Left renal cortex interstitium (tissue), 4 donors: ENCODE measurements around the gene KRT37. TPM values are rescaled to one million over a fixed set of nuclear protein-coding genes. Genes with fewer than 3 reads are reported as not detected.

Source experiments
- DNase-seq, 4 donors: peaks; one replicate each; pipeline ENCODE4 v3.0.0-alpha.2; 2013; ENCODE audit warnings: low read depth in 4 of 4, low spot score in 2 of 4, missing footprints in 1 of 4
- polyA plus RNA-seq, 4 donors: library from polyadenylated mRNA; unstranded; fragments of 120-200 nt; gene quantifications; one replicate each; pipeline ENCODE4 v1.2.1, GENCODE V29; 2013; ENCODE audit not compliant: insufficient read length in 4 of 4

KRT37 gene
- polyA plus RNA-seq = not detected

DNA sequence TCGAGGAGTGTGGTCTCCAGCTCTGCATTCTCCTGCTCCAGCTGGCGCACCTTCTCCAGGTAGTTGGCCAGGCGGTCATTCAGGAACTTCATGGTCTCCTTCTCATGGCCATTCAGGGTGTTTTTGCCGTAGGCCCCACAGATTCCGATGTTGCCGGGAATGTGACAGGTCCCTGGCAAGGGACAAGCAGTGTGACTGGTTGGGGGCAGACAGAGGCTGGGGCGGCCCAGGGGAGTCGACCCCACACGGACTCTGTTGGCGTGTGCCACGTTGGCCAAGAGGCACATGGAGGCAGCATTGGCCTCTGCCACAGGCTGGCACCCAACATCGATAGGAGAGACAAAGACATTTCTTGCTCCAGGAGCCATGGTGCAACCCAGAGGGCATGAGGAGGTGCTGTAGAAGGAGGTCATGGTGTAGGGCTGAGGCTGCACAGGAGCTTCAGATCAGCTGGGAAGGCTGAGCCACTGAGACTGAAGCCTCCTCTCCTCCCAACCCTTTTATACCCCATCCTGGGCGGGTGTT is at the start of gene KRT37:
Gene KRT37, minus strand, starts transcription at position 475 of the 525 bp plus-strand sequence. Its CDS starts 62 bp downstream, at position 413.
- DNase-seq = no peak

DNA sequence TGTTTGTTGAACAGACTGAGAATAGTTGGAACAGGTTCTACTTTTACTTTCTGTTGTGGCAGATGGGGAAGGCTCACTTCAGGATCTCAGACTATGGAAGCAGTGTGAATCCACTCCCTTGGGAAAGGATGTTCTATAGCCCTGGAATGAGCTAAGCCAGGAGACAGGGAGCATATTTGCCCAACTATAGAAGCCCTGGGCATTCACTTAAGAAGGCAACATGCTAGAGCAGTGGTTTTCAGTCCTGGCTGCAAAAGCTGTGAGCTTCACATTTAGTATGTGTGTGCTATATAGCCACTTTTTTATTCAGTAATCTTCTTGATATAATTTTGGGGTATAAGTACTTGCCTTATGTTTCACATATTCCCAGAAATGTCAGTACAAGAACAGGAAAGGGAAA is 44.0 kb upstream of the KRT37 start:
- no peak for DNase-seq

DNA sequence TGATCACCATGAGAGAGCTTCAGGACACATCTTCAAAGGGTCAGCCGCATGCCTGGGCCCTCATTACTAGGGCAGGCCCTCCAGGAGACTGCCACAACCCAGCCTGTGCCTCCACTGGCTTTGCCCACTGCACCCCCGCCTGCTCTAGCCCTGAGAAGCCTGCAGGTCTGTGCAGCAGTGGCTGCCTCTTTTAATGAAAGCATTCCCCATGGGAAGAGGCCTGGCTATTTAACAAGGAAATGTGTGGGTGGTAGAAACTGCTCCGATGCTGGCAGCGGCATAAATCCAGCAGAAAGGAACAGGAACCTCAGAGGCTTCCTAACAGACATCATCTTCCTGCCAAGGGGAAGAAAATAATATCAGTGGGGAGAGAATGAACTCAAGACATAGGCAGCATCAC is 43.2 kb upstream of the KRT37 start:
- no peak for DNase-seq

DNA sequence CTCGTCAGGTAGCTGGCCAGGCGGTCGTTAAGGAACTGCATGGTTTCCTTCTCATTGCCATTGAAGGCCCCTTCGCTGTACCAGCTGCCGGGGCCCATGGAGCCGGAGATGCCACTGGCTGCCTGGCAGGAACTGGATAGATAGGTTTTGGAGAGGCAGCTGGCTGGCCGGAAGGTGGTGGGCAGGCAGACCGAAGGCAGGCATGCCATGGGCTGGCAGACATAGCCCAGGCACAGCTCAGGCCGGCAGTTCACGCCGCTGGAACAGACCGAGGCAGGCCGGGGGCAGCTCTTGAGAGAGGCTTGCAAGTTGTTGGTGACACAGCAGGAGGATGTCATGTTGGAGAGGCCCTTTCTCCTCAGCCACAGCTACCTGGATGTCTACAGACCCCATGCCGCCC is 42.6 kb upstream of the KRT37 start, which contains the start of gene KRT32:
Gene KRT32, minus strand, starts transcription at position 399 of the 400 bp plus-strand sequence. Its CDS starts 61 bp downstream, at position 338.
- DNase-seq = no peak

DNA sequence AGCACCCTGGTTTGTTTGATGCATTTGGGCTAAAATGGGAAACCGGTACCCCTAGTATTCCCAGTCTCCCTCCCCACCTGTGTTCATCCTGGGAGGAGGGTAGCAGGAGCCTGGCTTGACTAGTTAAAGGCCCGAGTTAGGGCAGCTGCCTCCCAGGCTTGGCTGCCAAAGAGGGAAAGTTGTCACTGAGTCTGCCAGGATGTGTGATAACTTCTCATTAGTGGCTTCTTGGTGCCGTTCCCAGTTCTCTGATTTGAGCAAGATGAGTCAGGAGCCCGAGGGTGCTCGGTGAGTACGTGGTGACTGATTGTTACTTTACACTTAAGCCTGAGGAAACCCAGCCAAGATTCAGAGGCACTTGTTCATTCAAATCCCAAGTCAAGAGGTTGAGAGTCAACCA is 40.3 kb upstream of the KRT37 start:
- no peak for DNase-seq

DNA sequence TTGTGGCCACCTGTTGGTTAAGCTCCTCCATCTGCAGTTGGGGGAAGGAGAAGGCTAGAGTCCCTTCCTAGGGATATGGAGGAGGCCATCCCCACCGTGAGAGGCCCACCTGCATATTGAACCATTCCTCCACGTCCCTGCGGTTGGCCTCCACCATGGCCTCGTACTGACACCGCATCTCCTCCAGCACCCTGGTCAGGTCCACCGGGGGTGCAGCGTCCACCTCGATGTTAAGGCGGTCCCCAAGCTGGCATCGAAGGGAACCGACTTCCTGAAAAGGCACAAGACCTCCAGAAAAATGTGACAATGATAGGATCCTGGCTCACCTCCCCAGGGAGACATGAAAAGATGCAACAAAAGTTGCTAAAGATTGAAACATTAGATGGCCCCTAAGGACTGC is 39.8 kb upstream of the KRT37 start:
- DNase-seq = no peak

DNA sequence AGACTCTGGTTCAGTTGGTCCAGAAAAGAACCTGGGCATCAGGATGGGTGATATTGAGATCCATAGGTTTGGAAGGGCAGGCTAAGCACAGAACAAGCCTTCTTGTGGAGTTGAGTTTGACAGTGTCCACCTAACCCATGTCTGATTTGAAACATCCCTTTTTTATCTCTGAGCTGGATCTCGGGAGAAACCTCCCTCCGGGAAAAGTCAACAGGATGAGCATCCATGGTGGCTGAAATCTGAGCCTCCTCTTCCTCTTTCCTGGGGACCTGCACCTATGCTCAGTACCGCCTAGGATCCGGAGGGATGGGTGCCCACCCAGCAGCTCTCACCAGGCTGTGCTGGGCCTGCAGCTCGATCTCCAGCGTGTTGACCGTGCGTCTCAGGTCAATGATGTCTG is 39.4 kb upstream of the KRT37 start:
- DNase-seq = no peak

DNA sequence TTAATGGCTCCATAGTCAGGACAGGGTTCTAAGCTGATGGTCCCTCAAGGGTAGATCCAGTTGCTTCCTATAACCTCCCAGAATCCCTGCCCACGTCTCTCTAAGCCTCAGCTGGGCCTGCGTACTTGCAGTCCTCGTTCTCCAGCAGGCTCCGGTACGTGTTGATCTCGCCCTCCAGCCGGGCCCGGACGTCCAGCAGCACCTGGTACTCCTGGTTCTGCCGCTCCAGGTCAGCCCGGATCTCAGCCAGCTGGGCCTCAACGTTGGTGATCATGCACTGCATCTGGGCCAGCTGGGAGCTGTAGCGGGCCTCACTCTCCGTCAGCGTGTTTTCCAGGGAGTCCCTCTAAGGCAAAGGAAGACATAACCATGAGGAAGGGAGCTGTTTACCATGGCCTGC is 38.3 kb upstream of the KRT37 start:
- DNase-seq = no peak

DNA sequence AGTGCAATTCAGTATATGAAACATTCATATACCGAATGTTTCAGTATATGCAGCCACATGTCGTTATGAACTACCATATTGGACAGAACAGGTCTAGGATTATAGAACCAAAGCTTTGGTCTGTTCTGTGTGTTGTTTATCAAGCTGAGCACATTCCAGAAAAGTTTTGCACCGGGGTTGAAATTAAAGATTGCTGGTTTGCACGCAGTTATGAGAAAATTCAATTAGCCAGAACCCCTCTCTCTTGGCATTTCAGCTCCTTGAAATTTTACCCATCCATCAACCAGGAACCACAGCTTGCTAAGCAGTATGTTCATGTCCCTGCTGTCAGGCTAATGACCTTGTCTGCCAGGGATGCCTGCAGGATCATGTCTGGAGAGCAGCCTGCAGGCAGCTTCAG is 33.3 kb upstream of the KRT37 start:
- DNase-seq = no peak

DNA sequence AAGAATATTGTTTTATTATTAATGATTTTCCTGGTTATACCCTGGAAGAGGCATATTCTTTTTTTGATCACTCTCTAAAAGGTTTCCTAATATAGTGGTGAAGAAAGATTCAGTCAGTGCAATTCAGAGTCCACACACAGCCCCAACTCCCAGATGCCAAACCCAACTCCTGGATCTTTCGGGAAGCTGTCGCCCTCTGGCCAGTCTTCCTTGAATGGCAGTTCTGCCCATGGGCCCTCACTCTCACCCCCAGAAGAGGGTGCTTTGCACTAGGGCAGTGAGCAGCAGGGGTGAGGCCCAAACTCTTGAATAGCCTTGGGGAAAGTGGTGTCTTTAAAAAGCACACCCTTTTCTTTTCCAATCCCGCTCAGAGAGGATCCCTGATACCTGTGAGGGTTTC is 31.8 kb upstream of the KRT37 start:
- no peak for DNase-seq

DNA sequence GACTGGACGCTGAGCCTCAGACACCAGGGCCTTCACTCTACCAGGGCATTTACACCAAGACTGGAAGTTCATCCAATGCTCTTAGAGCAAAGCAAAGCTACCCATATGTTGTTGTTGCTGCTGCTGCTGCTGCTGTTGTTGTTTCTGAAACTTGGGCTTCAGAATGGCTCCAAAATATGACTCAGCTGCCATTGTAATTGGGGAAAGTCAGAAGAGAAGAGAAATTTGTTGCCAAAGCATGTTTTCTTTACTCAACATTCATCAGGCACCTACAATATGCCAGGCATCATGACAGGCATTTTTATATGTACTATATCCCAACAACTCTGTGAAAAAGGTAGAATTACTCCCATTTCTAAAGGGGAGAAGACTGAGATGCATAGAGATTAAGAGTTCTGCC is 30.9 kb upstream of the KRT37 start:
- no peak for DNase-seq

DNA sequence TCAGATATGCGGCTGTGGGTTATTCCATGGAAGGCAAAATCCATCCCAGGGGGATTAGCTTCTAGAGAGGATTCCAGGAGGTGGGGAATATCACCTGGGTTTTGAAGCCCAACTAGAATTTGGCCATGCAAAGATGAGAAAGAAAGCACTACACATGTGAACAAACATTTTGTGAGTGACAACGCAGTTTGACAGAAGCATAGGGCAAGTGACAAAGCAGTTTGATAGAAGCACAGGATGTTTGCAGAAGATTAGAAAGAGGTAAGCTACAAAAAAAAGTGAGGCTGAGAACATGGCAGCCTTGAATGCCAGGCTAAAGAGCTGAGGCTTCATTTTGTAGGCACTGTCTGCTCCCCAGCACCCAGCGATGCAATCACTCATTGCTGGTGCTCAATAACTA is 28.7 kb upstream of the KRT37 start:
- no peak for DNase-seq

DNA sequence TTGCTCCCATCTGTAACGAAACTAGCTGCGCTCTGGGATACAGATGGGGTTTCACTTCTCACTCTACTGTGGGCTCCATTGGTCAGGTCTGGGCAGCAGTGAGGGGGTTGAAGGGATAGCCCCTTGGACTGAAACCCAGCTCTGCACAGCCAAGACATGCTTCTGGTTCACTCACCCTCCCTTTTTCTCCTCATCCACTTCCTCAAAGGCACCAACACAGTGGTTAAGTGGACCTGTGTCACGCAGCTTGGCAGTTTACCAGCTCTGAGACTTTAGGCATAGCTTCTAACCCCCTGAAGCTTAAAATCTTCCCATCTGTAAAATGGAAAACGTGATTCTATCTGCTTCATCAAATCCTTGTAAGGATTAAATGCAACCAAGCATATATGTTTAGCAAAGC is 27.9 kb upstream of the KRT37 start:
- no peak for DNase-seq

DNA sequence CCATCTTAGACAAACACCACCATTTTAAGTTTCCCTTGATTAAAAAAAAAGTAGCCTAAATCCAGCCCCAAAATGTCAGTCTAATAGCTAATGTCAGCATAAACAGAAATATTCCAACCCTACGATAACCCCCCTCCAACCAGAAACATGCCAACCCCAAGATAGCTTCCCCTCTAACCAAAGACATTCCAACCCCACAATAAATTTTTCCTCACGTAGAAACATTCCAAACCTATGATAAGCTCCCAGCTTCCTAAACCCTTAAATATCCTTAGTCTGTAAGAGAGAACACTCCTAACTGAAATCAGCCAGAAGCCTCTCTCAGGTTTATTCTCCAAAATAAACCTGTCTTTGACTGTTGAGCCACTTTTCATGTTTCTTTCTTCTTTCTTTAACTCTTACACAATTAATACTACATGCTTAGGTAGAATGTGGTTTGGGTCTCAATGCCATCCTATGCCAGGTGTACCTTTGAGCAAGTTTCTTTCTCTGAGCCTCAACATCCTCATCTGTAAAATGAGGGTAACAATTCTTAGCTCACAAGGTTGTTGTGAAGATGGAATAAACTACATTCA is 26.9 kb upstream of the KRT37 start:
- no peak for DNase-seq

DNA sequence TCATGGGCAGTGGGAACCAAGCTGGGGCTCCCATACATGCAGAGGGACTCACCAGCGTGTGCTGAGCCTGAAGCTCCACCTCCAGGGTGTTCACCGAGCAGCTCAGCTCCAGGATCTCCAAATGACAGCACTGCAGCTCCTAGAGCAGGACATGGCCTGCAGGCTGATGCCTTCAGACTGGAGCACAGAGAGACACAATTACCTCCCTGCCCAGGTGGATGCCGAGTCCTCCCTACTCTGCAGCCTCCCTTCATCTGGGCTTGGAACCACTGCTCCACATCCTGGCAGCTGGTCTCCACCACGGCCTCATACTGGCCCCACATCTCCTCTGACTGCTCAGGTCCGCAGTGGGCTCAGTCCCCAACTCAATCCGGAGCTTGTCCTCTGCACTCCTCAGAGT is 24.6 kb upstream of the KRT37 start:
- DNase-seq = no peak

DNA sequence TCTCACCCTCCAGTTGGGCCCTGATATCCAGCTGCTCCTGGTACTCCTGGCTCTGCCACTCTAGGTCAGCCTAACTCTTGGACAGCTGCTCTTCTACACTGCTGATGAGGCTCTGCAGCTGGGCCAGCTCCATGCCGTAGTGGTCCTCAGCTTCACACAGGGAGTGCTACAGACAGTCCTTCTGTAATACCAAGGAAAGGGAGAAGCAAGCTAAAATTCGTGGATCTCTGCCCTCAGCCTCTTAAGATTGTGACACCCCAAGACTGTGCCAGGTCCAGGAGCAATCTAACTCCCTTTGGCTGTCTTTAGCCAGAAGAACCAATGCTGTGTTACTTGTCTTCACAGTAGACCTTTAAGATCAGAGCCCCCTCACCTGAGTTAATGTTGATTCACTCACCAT is 24.1 kb upstream of the KRT37 start:
- DNase-seq = no peak

DNA sequence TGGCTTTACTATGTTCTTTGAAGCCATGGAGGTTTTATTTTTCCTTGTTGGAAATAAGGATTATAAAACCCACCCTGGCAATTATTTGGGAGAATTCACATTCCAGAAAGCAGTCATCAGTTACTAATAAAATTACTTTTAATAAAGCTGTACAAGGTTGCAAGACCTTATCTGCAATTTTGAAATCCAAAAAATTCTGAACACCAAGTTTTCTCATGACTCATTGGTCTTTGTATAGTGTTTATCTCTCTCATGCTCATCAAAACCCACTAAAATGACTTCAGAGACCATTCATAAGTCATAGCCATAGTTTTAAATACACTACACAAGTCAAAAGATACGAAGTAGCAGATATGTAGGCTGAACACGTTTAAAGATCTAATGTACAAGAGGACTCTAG is 22.4 kb upstream of the KRT37 start:
- no peak for DNase-seq

DNA sequence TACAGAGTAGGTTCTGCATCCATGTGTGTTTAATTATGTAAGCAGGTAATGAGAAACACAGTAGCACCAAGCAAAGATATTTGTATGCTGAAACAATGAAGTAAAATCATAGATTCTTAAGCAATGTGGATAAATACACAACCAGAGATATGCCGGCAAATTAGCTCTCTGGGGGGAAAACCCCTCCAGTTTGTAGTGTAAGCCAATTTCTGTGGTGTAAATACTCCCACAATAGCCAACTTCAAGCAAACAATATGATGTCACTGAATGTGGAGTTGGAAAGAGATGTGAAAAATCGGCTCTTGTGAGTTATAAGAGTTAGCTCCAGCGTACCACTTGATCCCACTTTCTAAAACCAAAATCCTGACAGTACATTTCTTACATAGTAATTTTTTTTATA is 20.3 kb upstream of the KRT37 start:
- no peak for DNase-seq

DNA sequence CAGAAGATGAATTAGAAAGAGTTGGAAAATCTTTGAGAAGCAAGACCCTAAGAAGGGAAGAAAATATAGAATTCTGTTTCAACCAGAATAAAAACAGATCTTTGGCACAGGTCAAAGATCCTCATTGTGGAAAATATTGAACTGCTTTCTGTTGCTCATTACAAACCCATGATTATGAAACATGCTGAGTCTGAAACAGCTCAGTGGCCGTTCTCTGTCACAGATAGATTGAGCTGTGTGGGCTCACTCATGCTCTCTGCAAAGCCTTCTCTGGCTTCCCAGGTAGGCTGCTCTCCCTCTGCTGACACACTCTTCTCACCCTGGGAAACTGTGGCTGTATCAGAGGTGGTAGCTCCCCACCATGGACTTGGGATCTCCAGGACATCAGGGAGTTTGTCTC is 19.8 kb upstream of the KRT37 start:
- no peak for DNase-seq

DNA sequence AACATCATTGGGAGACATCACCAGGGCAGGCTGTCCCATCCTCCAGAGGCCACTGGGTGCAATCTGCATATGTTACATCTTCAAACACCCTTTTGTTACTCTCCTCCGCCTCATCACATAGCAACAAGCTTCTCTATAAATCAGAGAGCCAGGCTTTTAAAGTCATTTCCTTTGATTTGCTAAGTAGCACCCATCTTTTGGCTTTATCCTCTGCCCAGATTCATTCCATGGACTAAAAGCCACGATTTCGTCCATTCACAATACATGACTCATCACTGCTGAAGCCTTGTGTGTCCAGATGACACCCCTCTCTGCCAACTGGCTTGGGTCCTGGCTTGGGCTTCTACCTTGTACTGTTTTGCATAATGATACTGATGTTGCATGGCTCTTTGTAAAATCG is 18.4 kb upstream of the KRT37 start:
- DNase-seq = no peak

DNA sequence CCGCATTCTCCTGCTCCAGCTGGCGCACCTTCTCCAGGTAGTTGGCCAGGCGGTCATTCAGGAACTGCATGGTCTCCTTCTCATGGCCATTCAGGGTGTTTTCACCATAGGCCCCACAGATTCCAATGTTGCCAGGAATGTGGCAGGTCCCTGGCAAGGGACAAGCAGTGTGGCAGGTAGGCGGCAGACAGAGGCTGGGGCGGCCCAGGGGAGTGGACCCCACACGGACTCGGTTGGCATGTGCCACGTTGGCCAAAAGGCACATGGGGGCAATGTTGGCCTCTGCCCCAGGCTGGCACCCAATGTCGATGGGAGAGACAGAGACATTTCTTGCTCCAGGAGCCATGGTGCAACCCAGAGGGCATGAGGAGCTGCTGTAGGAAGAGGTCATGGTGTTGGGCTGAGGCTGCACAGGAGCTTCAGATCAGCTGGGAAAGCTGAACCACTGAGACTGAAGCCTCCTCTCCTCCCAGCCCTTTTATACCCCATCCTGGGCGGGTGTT is 16.2 kb upstream of the KRT37 start, which contains the start of gene KRT38:
Gene KRT38, minus strand, starts transcription at position 453 of the 503 bp plus-strand sequence. Its CDS starts 62 bp downstream, at position 391.
- DNase-seq = no peak

DNA sequence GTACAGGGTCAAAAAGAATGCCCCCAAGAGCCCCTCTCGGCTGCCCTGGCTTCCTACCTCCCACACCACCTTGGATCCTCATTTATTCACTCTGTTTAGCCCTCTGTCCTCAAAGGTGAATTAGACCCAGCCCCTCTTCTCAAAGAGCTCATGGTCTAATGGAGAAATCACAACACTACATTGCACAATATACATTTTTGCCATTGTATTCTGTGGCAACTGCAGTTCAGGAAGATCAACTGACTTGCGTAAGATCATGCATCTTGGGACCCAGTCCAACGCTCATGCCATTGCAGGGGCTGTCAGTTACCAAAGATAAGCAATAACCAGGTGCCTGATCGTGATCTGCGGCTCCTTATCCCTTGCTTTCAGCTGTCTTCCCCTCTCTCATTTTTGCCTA is 15.0 kb upstream of the KRT37 start:
- DNase-seq = no peak

DNA sequence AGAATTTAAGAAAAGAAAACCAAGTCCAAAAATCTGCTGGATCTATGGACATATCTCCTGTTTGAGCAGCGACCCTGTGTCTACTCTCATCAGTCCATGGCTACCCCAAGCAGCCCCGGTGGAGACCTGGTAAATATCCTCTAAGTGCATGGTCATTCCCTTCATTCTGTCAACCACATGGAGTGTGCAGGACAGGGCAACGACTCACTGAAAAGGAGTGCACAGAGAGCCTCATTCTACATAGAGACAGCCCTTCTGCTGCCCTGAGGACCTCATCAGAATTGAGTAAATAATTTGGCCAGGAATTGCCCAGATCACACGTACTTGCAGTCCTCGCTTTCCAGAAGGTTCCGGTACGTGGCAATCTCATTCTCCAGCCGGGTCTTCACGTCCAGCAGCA is 13.4 kb upstream of the KRT37 start:
- DNase-seq = no peak
